ENCODE data around the gene PTGDS. TPM values are rescaled to one million over a fixed set of nuclear protein-coding genes. Genes with fewer than 3 reads are reported as not detected.
A peak's percentile ranks its signal among the peaks of the same experiment; 100 is the strongest.

Gene PTGDS
- total and polyA plus RNA-seq, 9 of the 15 experiments (the other 6 are each of a cell fraction or from before 2014, with no cell fraction given), result 0.46 to 7.1 (median 2.0) TPM

GRCh38 chr9:136943291-136944211 lies 33.8 kb upstream of the PTGDS start:
- Histone ChIP-seq H3K9me3 (replicated peaks; ENCODE audit: control insufficient read depth, insufficient read depth, low read depth, low read length) (no peaks in the 10 kb centered on the region), H3K9me1 (ENCODE audit: control insufficient read depth, insufficient read depth, low read length) (peaks cover 5% of the 10 kb centered on the region), H3K79me2 (ENCODE audit: control insufficient read depth, insufficient read depth, low read length) (peaks cover 26% of the 10 kb centered on the region), H3K4me3 (peak overlapping the region; percentile 95), H2AFZ (ENCODE audit: low read depth, low read length) (peak overlapping the region; percentile 81; the same call in 1 of the 2 replicates), H3K27me3 (ENCODE audit: control insufficient read depth in 2 of 2, insufficient read depth in 2 of 2, low read length in 2 of 2) (no peaks in the 10 kb centered on the region), H3K4me2 (ENCODE audit: insufficient read depth, low read length) (peak overlapping the region; percentile 88), H3K36me3 (ENCODE audit: control insufficient read depth, insufficient read depth, low read length) (peaks cover 44% of the 10 kb centered on the region; the same call in 2 of the 3 replicates), H3K4me1 (replicated peaks in 1 of 2; ENCODE audit: control insufficient read depth in 2 of 2, insufficient read depth in 2 of 2, low read length in 2 of 2) (peaks cover 24 to 89% of the 10 kb centered on the region in 2 experiments), H3K27ac (ENCODE audit: extremely low read depth, low read depth, low read length) (peak overlapping the region; percentile 91), H3K9ac (ENCODE audit: insufficient read depth in 1 of 2, low read depth in 2 of 2, low read length in 2 of 2) (peak overlapping the region; percentile 90 to 98), H4K20me1 (replicated peaks; ENCODE audit: control insufficient read depth, insufficient read depth, low read length) (no peaks in the 10 kb centered on the region)
- intact Hi-C loops (cut with micrococcal nuclease) (loop anchor here (2.0 to 5.0 kb wide), 2 partner anchors 85 to 96 kb away; partner anchors contain the start of genes ABCA2 and PHPT1), in situ Hi-C loops (cut with MboI) (no loop called here)
- TSS peak; percentile 48 for BruUV-seq (replicated peaks)
- peak; percentile 36 for ATAC-seq
- ChIA-PET CTCF (ENCODE audit: low intra/inter-chr PET ratio) (no interaction called here), POLR2A (interaction anchor here (0.6 to 1.2 kb wide), 6 partner anchors 13 to 105 kb away, joined by 3 to 4 read pairs (median 4); partner anchors contain the start of gene PAXX)
- 17% methylated on average over 46 of the region's 61 CpGs for WGBS (ENCODE audit: insufficient coverage, low coverage, missing lambda C conversion rate)
- peak; percentile 50 to 74 (median 64) for DNase-seq (ENCODE audit: extremely low read depth in 1 of 4, low spot score in 3 of 4)
- FAIRE-seq, result no peak
- TF ChIP-seq CTBP1 (IDR thresholded peaks at IDR 0.05; ENCODE audit: borderline replicate concordance), result no peak
- TF ChIP-seq NKRF (IDR thresholded peaks at IDR 0.05; ENCODE audit: borderline replicate concordance), result peak; percentile 59; the same call in 1 of the 2 replicates
- TF ChIP-seq ZBTB8A (IDR thresholded peaks at IDR 0.05; ENCODE audit: partially characterized antibody), result no peak
- 0 out of 2 replicates have a peak, but pooled peaks have one; percentile 12 for TF ChIP-seq FOXP4 (CRISPR knock-in tag; IDR thresholded peaks at IDR 0.05; ENCODE audit: borderline replicate concordance)
- no peak for TF ChIP-seq SOX6 (IDR thresholded peaks at IDR 0.05)
- TF ChIP-seq RB1 (IDR thresholded peaks at IDR 0.05; ENCODE audit: low read depth), result no peak
- TF ChIP-seq ZNF740 (CRISPR knock-in tag; IDR thresholded peaks at IDR 0.05), result peak; percentile 63; the same call in 1 of the 2 replicates
- TF ChIP-seq ZNF740 (tag; IDR thresholded peaks at IDR 0.05), result peak in 1 of 2 experiments; percentile 64; a peak in 1 of 4 replicates
- TF ChIP-seq LARP7 (IDR thresholded peaks at IDR 0.05), result no peak
- TF ChIP-seq MBD2 (IDR thresholded peaks at IDR 0.05; ENCODE audit: borderline replicate concordance, low read depth), result no peak
- peak; percentile 14 for TF ChIP-seq CCNT2 (IDR thresholded peaks at IDR 0.05; ENCODE audit: borderline replicate concordance, extremely low read depth, insufficient read length, low read depth, low read length)
- TF ChIP-seq E2F6 (IDR thresholded peaks at IDR 0.05; ENCODE audit: borderline replicate concordance in 1 of 2, extremely low read depth in 1 of 2, insufficient read depth in 1 of 2, insufficient read length in 1 of 2, low read depth in 1 of 2, low read length in 1 of 2, poor library complexity in 1 of 2, severe bottlenecking in 1 of 2), result peak in 1 of 2 experiments; percentile 19
- TF ChIP-seq ELF4 (CRISPR knock-in tag; IDR thresholded peaks at IDR 0.05), result peak; percentile 49; the same call in 1 of the 2 replicates
